HT-29 (cell line): Measurements from ENCODE around the gene HK1. TPM values are rescaled to one million over a fixed set of nuclear protein-coding genes. Genes with fewer than 3 reads are reported as not detected.
"Not testable (repeated sequence)": the region's sequence is repeated elsewhere in the genome, so short reads cannot be mapped to it uniquely, and the experiment has no call there.

ENCODE experiments used
- DNase-seq: peaks from one replicate; pipeline ENCODE4 v3.0.0-alpha.2; 2015; ENCODE audit warnings: low spot score
- total RNA-seq: library from RNA; depleted of rRNA; stranded (reverse); fragments of >200 nt; shearing (Covaris generic); gene quantifications from 2 replicates; pipeline ENCODE4 v1.2.3, GENCODE V29; 2014

The HK1 gene
- total RNA-seq, 1 experiment from 2014 or later: 61.8 TPM

DNA sequence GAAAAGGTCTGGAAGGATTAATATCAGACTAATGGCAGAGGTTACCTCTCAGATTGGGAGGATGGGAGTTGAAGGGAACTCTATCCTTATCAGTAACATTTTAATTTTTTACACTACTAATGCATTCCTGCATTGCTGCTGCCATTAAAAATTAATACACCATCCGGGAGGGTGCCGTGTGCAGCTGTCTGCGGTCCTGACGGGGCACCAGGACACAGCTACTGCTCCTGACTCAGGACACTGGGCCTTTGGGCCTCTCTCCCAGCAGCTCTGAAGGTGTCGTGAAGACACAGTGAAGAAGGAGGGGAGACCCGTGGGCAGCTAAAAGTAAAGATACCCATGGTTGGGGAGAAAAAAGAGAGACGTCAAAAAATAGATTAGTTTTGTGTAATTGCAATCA is 23.4 kb upstream of the HK1 start:
- DNase-seq: no peak

DNA sequence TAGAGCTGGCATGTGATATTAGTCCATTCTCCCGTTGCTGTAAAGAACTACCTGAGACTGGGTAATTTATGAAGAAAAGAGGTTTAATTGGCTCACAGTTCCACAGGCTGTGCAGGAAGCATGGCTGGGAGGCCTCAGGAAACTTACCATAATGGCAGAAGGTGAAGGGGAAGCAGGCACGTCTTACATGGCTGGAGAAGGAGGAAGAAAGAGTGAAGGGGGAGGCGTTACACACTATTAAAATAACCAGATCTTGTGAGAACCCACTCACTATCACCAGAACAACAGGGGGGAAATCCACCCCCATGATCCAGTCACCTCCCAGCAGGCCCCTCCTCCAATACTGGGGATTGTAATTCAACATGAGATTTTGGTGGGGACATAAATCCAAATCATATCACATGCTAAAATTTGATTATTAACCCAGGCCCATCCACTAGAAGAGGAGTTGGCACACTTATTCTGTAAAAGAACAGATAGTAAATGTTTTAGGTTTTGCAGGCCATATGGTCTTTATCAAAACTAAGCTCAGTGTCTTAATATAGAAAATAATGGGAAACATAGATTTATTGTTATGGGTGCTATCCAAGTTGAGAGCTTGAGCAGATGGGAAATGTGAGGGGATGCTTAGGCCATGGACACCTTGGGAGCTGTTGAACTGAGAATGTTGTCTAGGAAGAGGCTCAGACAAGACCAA is 18.6 kb upstream of the HK1 start:
- no peak for DNase-seq

- no peak for DNase-seq
Measured at GRCh38 chr10:69261184-69261583, 17.1 kb upstream of the HK1 start.

GRCh38 chr10:69262292-69262751 is 16.0 kb upstream of the HK1 start:
- no peak for DNase-seq

DNA sequence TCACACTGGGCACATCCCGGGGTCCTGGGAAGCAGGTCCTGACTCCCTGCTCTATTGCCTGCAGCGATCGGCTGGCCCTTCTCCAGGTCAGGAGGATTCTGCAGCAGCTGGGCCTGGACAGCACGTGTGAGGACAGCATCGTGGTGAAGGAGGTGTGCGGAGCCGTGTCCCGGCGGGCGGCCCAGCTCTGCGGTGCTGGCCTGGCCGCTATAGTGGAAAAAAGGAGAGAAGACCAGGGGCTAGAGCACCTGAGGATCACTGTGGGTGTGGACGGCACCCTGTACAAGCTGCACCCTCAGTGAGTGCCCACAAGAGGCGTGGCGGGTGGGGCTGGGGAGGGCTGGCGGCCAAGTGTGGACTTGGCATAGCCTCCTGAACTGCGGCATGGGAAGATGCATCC is 12.8 kb upstream of the HK1 start:
- no peak for DNase-seq

DNA sequence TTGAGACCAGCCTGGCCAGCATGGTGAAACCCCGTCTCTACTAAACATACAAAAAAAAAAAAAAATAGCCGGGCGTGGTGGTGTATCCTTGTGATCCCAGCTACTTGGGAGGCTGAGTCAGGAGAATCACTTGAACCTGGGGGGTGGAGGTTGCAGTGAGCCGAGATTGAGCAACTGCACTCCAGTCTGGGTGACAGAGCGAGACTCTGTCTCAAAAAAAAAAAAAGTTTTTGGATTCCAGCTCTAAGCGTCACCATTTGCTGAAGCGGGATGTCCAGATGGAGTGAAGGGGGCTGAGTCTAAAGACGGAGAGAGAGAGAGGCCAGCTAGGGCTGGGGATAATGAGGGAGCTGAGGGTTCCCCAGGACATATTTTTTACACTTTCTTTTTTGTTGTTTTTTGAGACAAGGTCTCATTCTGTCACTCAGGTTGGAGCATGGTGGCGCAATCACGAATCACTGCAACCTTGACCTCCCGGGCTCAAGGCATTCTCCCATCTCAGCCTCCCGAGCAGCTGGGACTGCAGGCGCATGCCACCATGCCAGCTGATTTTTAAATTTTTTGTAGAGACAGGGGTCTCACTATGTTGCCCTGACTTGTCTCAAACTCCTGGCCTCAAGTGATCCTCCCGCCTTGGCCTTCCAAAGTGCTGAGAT is 9.4 kb upstream of the HK1 start:
- DNase-seq: no peak

GRCh38 chr10:69269761-69270160 is 8.5 kb upstream of the HK1 start:
- no peak for DNase-seq

- no peak for DNase-seq
Measured at GRCh38 chr10:69270990-69271389, 7.3 kb upstream of the HK1 start.

GRCh38 chr10:69272624-69273023 is 5.7 kb upstream of the HK1 start:
- no peak for DNase-seq

DNA sequence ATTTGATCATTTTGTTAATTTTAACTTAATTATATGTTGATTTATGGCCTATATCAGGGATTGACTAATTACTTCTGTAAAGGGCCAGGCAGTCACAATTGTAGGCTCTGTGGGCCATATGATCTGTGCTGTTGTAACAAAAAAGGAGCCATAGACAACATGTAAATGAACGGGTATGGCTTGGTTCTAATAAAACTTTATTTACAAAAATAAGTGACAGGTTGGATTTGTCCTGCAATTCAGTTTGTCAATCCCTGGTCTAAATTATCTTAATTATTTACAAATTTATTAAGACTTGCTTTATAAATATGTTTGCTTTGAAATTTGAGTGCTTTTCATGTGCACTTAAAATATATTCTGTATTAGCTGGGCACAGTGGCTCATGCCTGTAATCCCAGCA is 2.9 kb upstream of the HK1 start:
- no peak for DNase-seq

GRCh38 chr10:69276503-69276902 is 1.8 kb upstream of the HK1 start:
- DNase-seq: no peak

DNA sequence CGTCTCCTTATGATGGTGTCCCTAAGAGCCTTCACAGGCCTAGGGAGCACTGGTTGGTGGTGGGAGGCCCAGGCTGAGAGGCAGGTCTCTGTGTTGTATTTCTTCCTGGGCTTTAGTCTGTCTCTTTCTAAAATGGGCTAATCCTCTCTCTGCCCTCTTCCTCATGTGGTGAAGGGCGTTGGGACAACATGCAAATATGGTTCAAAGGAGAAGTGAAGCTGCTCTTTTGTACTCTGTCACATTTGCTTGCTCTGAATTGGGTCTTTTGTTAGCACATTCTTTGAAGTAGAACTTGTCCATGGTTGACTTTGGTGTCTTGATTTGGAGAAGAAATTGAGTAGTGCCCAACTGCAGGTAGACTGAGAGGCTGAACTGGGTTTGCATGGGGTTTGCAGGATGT is 814 bp downstream of the HK1 start:
- DNase-seq: no peak

DNA sequence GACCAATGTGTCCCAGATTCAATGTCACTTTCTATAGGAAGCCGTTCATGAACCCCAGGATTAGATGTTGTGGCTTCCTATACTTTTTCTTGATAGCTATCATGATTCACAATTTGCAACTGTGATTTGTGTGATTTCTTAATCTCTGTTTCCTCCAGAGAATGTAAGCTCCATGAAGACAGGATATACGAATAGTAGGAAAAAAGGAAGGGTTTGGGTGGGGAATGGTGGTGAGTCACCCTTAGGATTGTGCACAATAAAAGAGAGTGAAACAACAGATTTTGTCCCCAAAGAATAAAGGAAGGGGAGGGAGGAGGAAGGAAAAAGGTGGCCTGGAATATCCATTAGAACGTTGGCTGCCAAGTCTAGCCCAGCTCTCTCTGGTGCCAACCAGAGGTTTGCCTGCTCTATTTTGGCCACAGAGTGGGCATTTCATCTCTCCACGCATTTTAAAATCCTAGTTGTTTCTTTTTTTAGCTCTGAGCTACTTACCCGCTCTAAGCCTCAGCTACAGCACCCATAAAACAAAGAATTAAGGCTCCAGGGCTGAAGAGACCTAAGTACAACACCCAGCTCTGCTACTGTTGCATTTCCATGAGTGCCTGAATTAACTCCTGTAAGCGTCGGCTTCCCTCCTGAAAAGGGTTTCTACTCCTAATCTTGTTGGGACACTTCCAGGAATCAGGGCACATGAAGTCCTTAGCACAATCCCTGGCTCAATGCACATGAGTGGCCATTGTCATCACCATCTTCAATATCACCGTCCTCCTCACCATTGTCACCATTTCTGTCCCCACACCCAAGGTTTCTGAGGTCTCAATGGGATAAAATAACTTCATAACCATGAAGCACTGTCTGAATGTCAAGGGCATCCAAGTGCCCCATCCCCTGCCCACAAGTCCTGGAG is 3.5 kb downstream of the HK1 start:
- DNase-seq: no peak

DNA sequence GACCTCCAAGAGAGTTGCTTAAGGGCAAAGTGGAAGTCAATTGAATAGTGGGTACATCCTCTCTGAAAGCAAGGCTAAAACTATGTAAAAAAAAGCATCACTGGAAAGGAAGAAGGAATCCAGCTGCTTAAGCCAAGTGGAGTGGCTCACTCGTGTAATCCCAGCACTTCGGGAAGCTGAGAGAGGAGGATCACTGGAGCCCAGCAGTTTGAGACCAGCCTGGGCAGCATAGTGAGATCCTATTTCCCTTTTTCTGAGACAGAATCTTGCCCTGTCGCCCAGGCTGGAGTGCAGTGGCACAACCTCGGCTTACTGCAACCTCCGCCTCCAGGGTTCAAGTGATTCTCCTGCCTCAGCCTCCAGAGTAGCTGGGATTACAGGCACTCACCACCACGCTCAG is 6.1 kb downstream of the HK1 start:
- DNase-seq: not testable (repeated sequence)

- DNase-seq: no peak
Measured at GRCh38 chr10:69285699-69286098, 7.4 kb downstream of the HK1 start.

DNA sequence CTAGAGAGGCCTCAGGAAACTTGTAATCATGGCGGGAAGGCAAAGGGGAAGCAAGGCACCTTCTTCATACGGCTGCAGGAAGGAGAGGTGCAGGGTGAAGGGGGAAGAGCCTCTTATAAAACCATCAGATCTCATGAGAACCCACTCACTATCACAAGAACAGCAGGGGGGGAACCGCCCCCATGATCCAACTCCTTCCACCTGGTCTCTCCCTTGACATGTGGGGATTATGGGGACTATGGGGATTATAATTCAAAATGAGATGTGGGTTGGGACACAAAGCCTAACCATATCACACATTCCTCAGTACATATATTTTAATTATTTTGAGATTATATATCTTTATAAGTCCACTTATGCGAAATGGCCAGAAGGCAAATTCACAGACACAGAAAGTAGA is 8.9 kb downstream of the HK1 start:
- DNase-seq: no peak

- no peak for DNase-seq
Measured at GRCh38 chr10:69290993-69291392, 12.7 kb downstream of the HK1 start.

- no peak for DNase-seq
Measured at GRCh38 chr10:69292459-69292858, 14.2 kb downstream of the HK1 start.

- DNase-seq: no peak
Measured at GRCh38 chr10:69295027-69295636, 16.8 kb downstream of the HK1 start.

DNA sequence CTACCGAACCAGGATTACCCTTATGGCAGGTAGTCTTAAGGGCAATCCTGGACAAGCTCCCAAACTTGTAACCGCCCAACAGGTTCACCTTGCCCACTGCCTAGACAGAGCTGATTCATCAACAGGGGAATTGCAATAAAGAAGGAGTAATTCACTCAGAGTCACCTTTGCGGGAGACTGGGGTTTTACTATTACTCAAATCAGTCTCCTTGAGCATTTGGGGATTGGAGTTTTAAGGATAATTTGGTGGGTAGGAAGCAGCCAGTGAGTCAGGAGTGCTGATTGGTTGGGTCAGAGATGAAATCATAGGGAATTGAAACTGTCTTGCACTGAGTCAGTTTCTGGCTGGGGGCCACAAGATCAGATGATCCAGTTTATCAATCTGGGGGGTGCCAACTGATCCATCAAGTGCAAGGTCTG is 25.3 kb downstream of the HK1 start:
- no peak for DNase-seq

GRCh38 chr10:69306421-69306820 is 28.1 kb downstream of the HK1 start:
- no peak for DNase-seq

DNA sequence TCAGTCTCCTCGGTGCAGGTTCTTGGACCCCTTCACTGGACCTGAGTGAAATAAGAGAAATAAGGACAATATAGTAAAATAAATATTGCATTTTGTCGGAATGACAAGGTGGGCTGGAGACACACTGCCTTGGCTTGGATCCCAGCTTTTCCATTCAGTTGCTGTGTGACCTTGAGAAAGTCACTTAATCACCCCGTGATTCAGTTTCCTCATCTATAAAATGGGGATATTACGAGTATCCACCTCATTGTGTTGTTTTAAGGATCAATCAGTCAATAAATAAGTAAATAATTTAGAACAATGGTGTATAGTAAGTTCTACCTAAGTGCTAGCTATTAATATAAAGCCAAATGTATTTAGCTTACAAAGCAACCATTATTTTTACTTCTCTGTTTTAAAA is 29.1 kb downstream of the HK1 start:
- DNase-seq: no peak
